GM23338 (cell line): ENCODE measurements around the gene CASQ2. TPM values are rescaled to one million over a fixed set of nuclear protein-coding genes. Genes with fewer than 3 reads are reported as not detected.

ENCODE experiments used
- ATAC-seq: fragments of 200-7000 bp; cut with Tn5 transposase; 3 replicates; pipeline ENCODE4 v1.9.1; 2020
- DNase-seq: peaks from one replicate; pipeline ENCODE4 v3.0.0-alpha.2; 2015; ENCODE audit warnings: low spot score
- H2AFZ ChIP-seq: fragments of 200-600 bp; sonication (generic); 2 replicates; pipeline ENCODE4 v1.8.0; 2016; ENCODE audit warnings: antibody characterized with exemption, mild to moderate bottlenecking, moderate library complexity
- H3F3A ChIP-seq: fragments of 200-600 bp; sonication (generic); replicated peaks from 2 replicates; pipeline ENCODE4 v1.8.0; 2017; ENCODE audit warnings: antibody characterized with exemption, mixed run types, low read depth
- H3K27ac ChIP-seq: fragments of 200-600 bp; sonication (generic); 2 replicates; pipeline ENCODE4 v1.6.1; 2016; ENCODE audit warnings: low read depth
- H3K27me3 ChIP-seq: fragments of 200-600 bp; sonication (generic); 2 replicates; pipeline ENCODE4 v1.8.0; 2016; ENCODE audit warnings: mild to moderate bottlenecking, mixed run types, moderate library complexity; ENCODE audit not compliant: insufficient read depth
- H3K36me3 ChIP-seq: fragments of 200-600 bp; sonication (generic); 2 replicates; pipeline ENCODE4 v1.8.0; 2016; ENCODE audit warnings: mild to moderate bottlenecking; ENCODE audit not compliant: insufficient read depth
- H3K4me1 ChIP-seq: fragments of 200-600 bp; sonication (generic); 2 replicates; pipeline ENCODE4 v1.8.0; 2016; ENCODE audit warnings: mild to moderate bottlenecking, moderate library complexity; ENCODE audit not compliant: insufficient read depth
- H3K4me2 ChIP-seq: fragments of 200-600 bp; sonication (generic); 2 replicates; pipeline ENCODE4 v1.7.1; 2017; ENCODE audit warnings: mixed run types
- H3K4me3 ChIP-seq: fragments of 200-600 bp; sonication (generic); 2 replicates; pipeline ENCODE4 v1.6.1; 2016; ENCODE audit warnings: mixed run types
- H3K79me2 ChIP-seq: fragments of 200-600 bp; sonication (generic); replicated peaks from 2 replicates; pipeline ENCODE4 v1.8.0; 2017; ENCODE audit warnings: mild to moderate bottlenecking; ENCODE audit not compliant: insufficient read depth
- H3K9me2 ChIP-seq: fragments of 200-600 bp; sonication (generic); 2 replicates; pipeline ENCODE4 v1.8.0; 2017; ENCODE audit not compliant: insufficient read depth
- H4K20me1 ChIP-seq: fragments of 200-600 bp; sonication (generic); replicated peaks from 2 replicates; pipeline ENCODE4 v1.8.0; 2017; ENCODE audit warnings: mild to moderate bottlenecking; ENCODE audit not compliant: insufficient read depth
- H3K27ac Mint-ChIP-seq: 2 replicates; pipeline ENCODE4 v1.8.0; 2020; ENCODE audit warnings: inconsistent platforms, mild to moderate bottlenecking, moderate library complexity, mixed read lengths
- H3K27me3 Mint-ChIP-seq: 3 replicates; pipeline ENCODE4 v1.8.0; 2022; ENCODE audit warnings: low read depth, mild to moderate bottlenecking, moderate library complexity, mixed read lengths, inconsistent platforms; ENCODE audit not compliant: insufficient read depth, poor library complexity
- H3K36me3 Mint-ChIP-seq: 3 replicates; pipeline ENCODE4 v1.8.0; 2021; ENCODE audit warnings: low read depth, mild to moderate bottlenecking, inconsistent platforms, moderate library complexity, mixed read lengths
- H3K4me1 Mint-ChIP-seq: 3 replicates; pipeline ENCODE4 v1.8.0; 2020; ENCODE audit warnings: mild to moderate bottlenecking, inconsistent platforms, mixed read lengths
- H3K4me3 Mint-ChIP-seq: 3 replicates; pipeline ENCODE4 v1.8.0; 2021; ENCODE audit warnings: moderate library complexity, mild to moderate bottlenecking, inconsistent platforms, mixed read lengths
- H3K9me3 Mint-ChIP-seq: 3 replicates; pipeline ENCODE4 v1.8.0; 2020; ENCODE audit warnings: moderate library complexity, mild to moderate bottlenecking, inconsistent platforms, mixed read lengths
- CREB1 ChIP-seq: fragments of 250-450 bp; sonication (Bioruptor Pico); IDR thresholded peaks from 2 replicates; pipeline ENCODE4 v1.5.0; 2020; ENCODE audit warnings: low read depth, mild to moderate bottlenecking, moderate library complexity
- EZH2 ChIP-seq: fragments of 200-600 bp; sonication (generic); IDR thresholded peaks from one replicate; pipeline ENCODE4 v1.8.0; 2017; ENCODE audit warnings: antibody characterized with exemption, mild to moderate bottlenecking, low read depth; ENCODE audit not compliant: unreplicated experiment
- EZH2phosphoT487 ChIP-seq: fragments of 200-600 bp; sonication (generic); IDR thresholded peaks from one replicate; pipeline ENCODE4 v1.8.1; 2018; ENCODE audit warnings: antibody characterized with exemption; ENCODE audit not compliant: unreplicated experiment
- JUNB ChIP-seq: IDR thresholded peaks from one replicate; pipeline ENCODE4 v1.6.1; 2016; ENCODE audit warnings: antibody characterized with exemption; ENCODE audit not compliant: unreplicated experiment
- NANOG ChIP-seq: IDR thresholded peaks from 2 replicates; pipeline ENCODE4 v1.6.1; 2016; ENCODE audit warnings: antibody characterized with exemption, borderline replicate concordance
- POLR2AphosphoS5 ChIP-seq: IDR thresholded peaks from 2 replicates; pipeline ENCODE4 v1.6.1; 2016; ENCODE audit warnings: antibody characterized with exemption, low read depth
- STAT1 ChIP-seq: IDR thresholded peaks from one replicate; pipeline ENCODE4 v1.6.1; 2016; ENCODE audit warnings: antibody characterized with exemption; ENCODE audit not compliant: unreplicated experiment
- ZNF114 ChIP-seq: fragments of 250-450 bp; sonication (Bioruptor Pico); IDR thresholded peaks from 2 replicates; pipeline ENCODE4 v1.5.0; 2020; ENCODE audit warnings: mild to moderate bottlenecking, moderate library complexity
- ZNF331 ChIP-seq: fragments of 250-450 bp; sonication (Bioruptor Pico); IDR thresholded peaks from 2 replicates; pipeline ENCODE4 v1.5.0; 2020; ENCODE audit warnings: low read depth, mild to moderate bottlenecking, moderate library complexity
- ZNF462 ChIP-seq: fragments of 250-450 bp; sonication (Bioruptor Pico); IDR thresholded peaks from 2 replicates; pipeline ENCODE4 v1.5.0; 2020; ENCODE audit warnings: mild to moderate bottlenecking, moderate library complexity
- polyA plus RNA-seq: library from polyadenylated mRNA; unstranded; fragments of >200 nt; fragmentation: Nextera tagmentation; extraction: Ambion mirVana; gene quantifications from 2 replicates; pipeline ENCODE4 v1.2.1, GENCODE V29; 2016
- total RNA-seq: library from RNA; depleted of rRNA; stranded (reverse); fragments of >200 nt; shearing (Covaris generic); gene quantifications from 2 replicates; pipeline ENCODE4 v1.2.3, GENCODE V29; 2014
- TF ChIP-seq, protein P1 (sequence below): IDR thresholded peaks from one replicate; pipeline ENCODE4 v1.6.1; 2018; ENCODE audit warnings: antibody characterized with exemption; ENCODE audit not compliant: unreplicated experiment
- TF ChIP-seq, protein P2 (sequence below), 2 experiments: fragments of 200-600 bp in 1 of 2; sonication (generic) in 1 of 2; conservative IDR thresholded peaks; 2 replicates each; pipeline versions ENCODE4 v1.5.1 to v1.6.1; 2016 to 2017; ENCODE audit warnings: antibody characterized with exemption in 2 of 2, low read depth in 2 of 2, mild to moderate bottlenecking in 2 of 2, moderate library complexity in 1 of 2

The CASQ2 gene
- total and polyA plus RNA-seq, 2 experiments from 2014 or later = not detected

DNA sequence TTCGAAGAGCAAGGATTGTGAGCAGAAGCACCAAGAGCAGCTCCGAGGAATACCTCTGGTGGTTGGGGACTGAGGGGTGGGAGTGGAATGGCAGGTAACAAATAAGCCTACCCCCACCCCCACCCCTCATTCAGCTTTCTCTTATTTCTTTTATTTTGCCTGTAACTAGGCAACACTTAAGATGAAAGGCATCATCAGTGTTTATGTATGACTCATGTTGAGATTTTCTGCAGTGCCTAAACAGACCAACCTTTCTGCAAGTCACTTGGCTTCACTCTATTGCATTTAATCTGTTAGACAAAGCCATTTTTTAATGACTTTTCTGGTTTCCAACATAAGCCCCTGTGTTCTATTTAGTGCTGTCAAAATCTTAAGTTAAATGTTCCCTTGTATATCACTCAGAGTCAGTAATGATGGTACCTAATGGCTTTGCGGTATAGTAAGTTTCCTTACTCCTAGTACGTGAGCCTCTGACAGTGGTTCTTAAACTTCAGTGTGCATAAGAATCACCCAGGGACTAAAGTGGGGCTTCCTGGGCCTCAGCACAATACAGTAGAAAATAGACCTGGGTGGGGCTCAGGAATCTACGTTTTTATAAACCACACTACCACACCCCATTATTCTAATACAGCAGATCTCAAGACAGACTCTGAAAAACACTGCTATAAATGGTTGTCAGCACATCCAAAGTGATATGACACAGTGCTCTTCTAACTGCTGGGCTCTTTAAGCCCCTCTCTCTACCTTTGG, 19.9 kb downstream of the CASQ2 start (continued):
- no peak for TF ChIP-seq STAT1
- TF ChIP-seq ZNF114 (CRISPR knock-in tag) = no peak
- TF ChIP-seq, protein P1, sequence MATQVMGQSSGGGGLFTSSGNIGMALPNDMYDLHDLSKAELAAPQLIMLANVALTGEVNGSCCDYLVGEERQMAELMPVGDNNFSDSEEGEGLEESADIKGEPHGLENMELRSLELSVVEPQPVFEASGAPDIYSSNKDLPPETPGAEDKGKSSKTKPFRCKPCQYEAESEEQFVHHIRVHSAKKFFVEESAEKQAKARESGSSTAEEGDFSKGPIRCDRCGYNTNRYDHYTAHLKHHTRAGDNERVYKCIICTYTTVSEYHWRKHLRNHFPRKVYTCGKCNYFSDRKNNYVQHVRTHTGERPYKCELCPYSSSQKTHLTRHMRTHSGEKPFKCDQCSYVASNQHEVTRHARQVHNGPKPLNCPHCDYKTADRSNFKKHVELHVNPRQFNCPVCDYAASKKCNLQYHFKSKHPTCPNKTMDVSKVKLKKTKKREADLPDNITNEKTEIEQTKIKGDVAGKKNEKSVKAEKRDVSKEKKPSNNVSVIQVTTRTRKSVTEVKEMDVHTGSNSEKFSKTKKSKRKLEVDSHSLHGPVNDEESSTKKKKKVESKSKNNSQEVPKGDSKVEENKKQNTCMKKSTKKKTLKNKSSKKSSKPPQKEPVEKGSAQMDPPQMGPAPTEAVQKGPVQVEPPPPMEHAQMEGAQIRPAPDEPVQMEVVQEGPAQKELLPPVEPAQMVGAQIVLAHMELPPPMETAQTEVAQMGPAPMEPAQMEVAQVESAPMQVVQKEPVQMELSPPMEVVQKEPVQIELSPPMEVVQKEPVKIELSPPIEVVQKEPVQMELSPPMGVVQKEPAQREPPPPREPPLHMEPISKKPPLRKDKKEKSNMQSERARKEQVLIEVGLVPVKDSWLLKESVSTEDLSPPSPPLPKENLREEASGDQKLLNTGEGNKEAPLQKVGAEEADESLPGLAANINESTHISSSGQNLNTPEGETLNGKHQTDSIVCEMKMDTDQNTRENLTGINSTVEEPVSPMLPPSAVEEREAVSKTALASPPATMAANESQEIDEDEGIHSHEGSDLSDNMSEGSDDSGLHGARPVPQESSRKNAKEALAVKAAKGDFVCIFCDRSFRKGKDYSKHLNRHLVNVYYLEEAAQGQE = no peak
- no peak for TF ChIP-seq NANOG
- TF ChIP-seq CREB1 = no peak
- TF ChIP-seq EZH2phosphoT487 = no peak

GRCh38 chr1:115746021-115746690, 22.4 kb downstream of the CASQ2 start:
- no peaks in the 10 kb centered on the region for H3F3A ChIP-seq
- H3K9me3 Mint-ChIP-seq = no peaks in the 10 kb centered on the region
- ATAC-seq = no peak

More at GRCh38 chr1:115746021-115746690, 22.4 kb downstream of the CASQ2 start:
- H3K4me1 ChIP-seq = 0 out of 2 replicates have a peak, but pooled peaks cover 4% of the 10 kb centered on the region
- H3K4me3 ChIP-seq = no peak overlapping the region
- Mint-ChIP-seq H3K27me3 (peaks cover 5% of the 10 kb centered on the region), H3K36me3 (no peaks in the 10 kb centered on the region), H3K4me1 (peaks cover 9% of the 10 kb centered on the region; the same call in 2 of the 3 replicates), H3K27ac (no peak overlapping the region), H3K4me3 (no peak overlapping the region)
- no peak for TF ChIP-seq EZH2
- TF ChIP-seq, protein P2, sequence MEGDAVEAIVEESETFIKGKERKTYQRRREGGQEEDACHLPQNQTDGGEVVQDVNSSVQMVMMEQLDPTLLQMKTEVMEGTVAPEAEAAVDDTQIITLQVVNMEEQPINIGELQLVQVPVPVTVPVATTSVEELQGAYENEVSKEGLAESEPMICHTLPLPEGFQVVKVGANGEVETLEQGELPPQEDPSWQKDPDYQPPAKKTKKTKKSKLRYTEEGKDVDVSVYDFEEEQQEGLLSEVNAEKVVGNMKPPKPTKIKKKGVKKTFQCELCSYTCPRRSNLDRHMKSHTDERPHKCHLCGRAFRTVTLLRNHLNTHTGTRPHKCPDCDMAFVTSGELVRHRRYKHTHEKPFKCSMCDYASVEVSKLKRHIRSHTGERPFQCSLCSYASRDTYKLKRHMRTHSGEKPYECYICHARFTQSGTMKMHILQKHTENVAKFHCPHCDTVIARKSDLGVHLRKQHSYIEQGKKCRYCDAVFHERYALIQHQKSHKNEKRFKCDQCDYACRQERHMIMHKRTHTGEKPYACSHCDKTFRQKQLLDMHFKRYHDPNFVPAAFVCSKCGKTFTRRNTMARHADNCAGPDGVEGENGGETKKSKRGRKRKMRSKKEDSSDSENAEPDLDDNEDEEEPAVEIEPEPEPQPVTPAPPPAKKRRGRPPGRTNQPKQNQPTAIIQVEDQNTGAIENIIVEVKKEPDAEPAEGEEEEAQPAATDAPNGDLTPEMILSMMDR (conservative IDR thresholded peaks at IDR 0.05; ENCODE audit: low read depth in 2 of 2) = no peak
- no peak for TF ChIP-seq STAT1
- TF ChIP-seq NANOG = no peak
- no peak for TF ChIP-seq POLR2AphosphoS5
- no peak for TF ChIP-seq JUNB
- TF ChIP-seq ZNF114 (CRISPR knock-in tag) = no peak
- no peak for TF ChIP-seq ZNF462 (CRISPR knock-in tag)
- no peak for TF ChIP-seq ZNF331 (CRISPR knock-in tag)
- no peak for TF ChIP-seq EZH2phosphoT487
- no peaks in the 10 kb centered on the region for H3K36me3 ChIP-seq
- H3K27ac ChIP-seq = no peak overlapping the region
- no peak overlapping the region for H2AFZ ChIP-seq
- H3K79me2 ChIP-seq = no peaks in the 10 kb centered on the region
- H4K20me1 ChIP-seq = no peaks in the 10 kb centered on the region
- DNase-seq = no peak
- no peak overlapping the region for H3K4me2 ChIP-seq
- H3K27me3 ChIP-seq = no peaks in the 10 kb centered on the region
- H3K9me2 ChIP-seq = peaks cover 8% of the 10 kb centered on the region; the same call in 1 of the 2 replicates
